GM18520 (cell line): ENCODE results near the gene EREG.

Source experiments
- ATAC-seq: cut with Tn5 transposase; IDR thresholded peaks from one replicate; pipeline ENCODE4 v1.9.1; 2021; ENCODE audit not compliant: unreplicated experiment

The EREG gene

GRCh38 chr4:74423104-74423503 lies 58.2 kb downstream of the EREG start:
- ATAC-seq = no peak

GRCh38 chr4:74424111-74424510 lies 59.2 kb downstream of the EREG start:
- no peak for ATAC-seq

GRCh38 chr4:74426101-74426500 lies 61.2 kb downstream of the EREG start:
- ATAC-seq = no peak

- ATAC-seq = no peak
Measured at GRCh38 chr4:74428276-74428675, 63.3 kb downstream of the EREG start.

- ATAC-seq = peak; percentile 68
Measured at GRCh38 chr4:74431113-74431826, 66.3 kb downstream of the EREG start.

GRCh38 chr4:74433043-74433442 lies 68.1 kb downstream of the EREG start:
- ATAC-seq = no peak

- no peak for ATAC-seq
Measured at GRCh38 chr4:74433541-74434172, 68.7 kb downstream of the EREG start.

GRCh38 chr4:74435296-74435695 lies 70.4 kb downstream of the EREG start:
- ATAC-seq = no peak

- ATAC-seq = no peak
Measured at GRCh38 chr4:74437866-74438265, 72.9 kb downstream of the EREG start.
